ENCODE measurements around the gene GAS2L2.

GAS2L2 gene

GRCh38 chr17:35784895-35785294, 31.9 kb upstream of the GAS2L2 start:
- DNase-seq (ENCODE audit: low spot score): no peak
- TF ChIP-seq CTCF (IDR thresholded peaks at IDR 0.05; ENCODE audit: extremely low read depth, missing control alignments): no peak

GRCh38 chr17:35780950-35781349, 27.9 kb upstream of the GAS2L2 start:
- TF ChIP-seq CTCF (IDR thresholded peaks at IDR 0.05; ENCODE audit: extremely low read depth, missing control alignments): no peak
- no peak for DNase-seq (ENCODE audit: low spot score)

GRCh38 chr17:35778641-35779196, 25.7 kb upstream of the GAS2L2 start:
- TF ChIP-seq CTCF (IDR thresholded peaks at IDR 0.05; ENCODE audit: extremely low read depth, missing control alignments): no peak
- no peak for DNase-seq (ENCODE audit: low spot score)

GRCh38 chr17:35775583-35775982, 22.5 kb upstream of the GAS2L2 start:
- DNase-seq (ENCODE audit: low spot score): no peak
- no peak for TF ChIP-seq CTCF (IDR thresholded peaks at IDR 0.05; ENCODE audit: extremely low read depth, missing control alignments)

- no peak for TF ChIP-seq CTCF (IDR thresholded peaks at IDR 0.05; ENCODE audit: extremely low read depth, missing control alignments)
These were observed 22.0 kb upstream of the GAS2L2 start for GRCh38 chr17:35775039-35775438.

GRCh38 chr17:35774499-35774898, 21.5 kb upstream of the GAS2L2 start:
- no peak for TF ChIP-seq CTCF (IDR thresholded peaks at IDR 0.05; ENCODE audit: extremely low read depth, missing control alignments)
- DNase-seq (ENCODE audit: low spot score): no peak

More at GRCh38 chr17:35775039-35775438, 22.0 kb upstream of the GAS2L2 start:
- DNase-seq (ENCODE audit: low spot score): no peak

- no peak for DNase-seq (ENCODE audit: low spot score)
- TF ChIP-seq CTCF (IDR thresholded peaks at IDR 0.05; ENCODE audit: extremely low read depth, missing control alignments): no peak
These were observed 20.8 kb upstream of the GAS2L2 start for GRCh38 chr17:35773679-35774425.

Measured in GM20000 (cell line).